OCI-LY1 (cell line): ENCODE measurements around the gene SLC2A1.

Source experiments
- CTCF ChIP-seq: fragments of 200-600 bp; sonication (generic), shearing (Covaris generic); IDR thresholded peaks from 2 replicates; pipeline ENCODE4 v1.5.1; 2017; ENCODE audit warnings: mild to moderate bottlenecking, antibody characterized with exemption, low read length, moderate library complexity, mixed read lengths
- EZH2 ChIP-seq: fragments of 200-600 bp; sonication (generic), shearing (Covaris generic); IDR thresholded peaks from 2 replicates; pipeline ENCODE4 v1.8.0; 2017; ENCODE audit warnings: borderline replicate concordance, mixed run types, mild to moderate bottlenecking, antibody characterized with exemption, low read length, moderate library complexity, mixed read lengths

DNA sequence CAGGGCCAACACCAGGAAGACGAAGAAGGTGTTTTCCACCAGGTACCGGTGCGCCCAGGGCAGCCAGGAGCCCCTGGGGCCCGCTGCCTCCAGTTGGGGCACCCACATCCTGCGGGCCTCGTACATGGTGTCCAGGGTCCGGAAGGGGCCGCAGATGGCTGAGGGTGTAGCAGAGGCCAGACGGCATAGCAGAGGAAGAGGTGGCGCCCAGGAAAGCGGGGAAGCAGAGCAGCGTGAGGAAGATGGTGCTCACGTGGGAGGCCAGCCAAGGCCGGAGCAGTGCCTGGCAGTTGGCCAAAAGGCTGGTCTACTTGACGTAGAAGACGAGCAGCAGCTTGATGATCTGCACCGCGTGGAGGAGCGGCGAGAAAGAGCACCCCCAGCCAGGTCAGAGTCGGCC, 71.9 kb downstream of the SLC2A1 start:
- TF ChIP-seq CTCF, result no peak
- no peak for TF ChIP-seq EZH2
